Common myeloid progenitor, CD34-positive (primary cell): ENCODE data around the gene TPK1.
A peak's percentile ranks its signal among the peaks of the same experiment; 100 is the strongest.

Experiments
- CTCF ChIA-PET: fragments of 350-600 bp; sonication (Branson Sonifier 250); formaldehyde crosslinking; loops from one replicate; lab custom pipeline; 2021; ENCODE audit warnings: antibody characterized with exemption; lab: Charles Lee
- POLR2A ChIA-PET: fragments of 350-600 bp; sonication (Branson Sonifier 250); formaldehyde crosslinking; loops from one replicate; lab custom pipeline; 2021; ENCODE audit warnings: antibody characterized with exemption; lab: Charles Lee
- DNase-seq, 3 donors: peaks; one replicate each; pipeline versions ENCODE4 v3.0.0 to v3.0.0-alpha.2; 2013
- H3K27ac ChIP-seq, 2 experiments: 1 replicate in 1 of 2; 2 replicates in 1 of 2; pipeline ENCODE4 v1.7.0; 2013; ENCODE audit warnings: inconsistent platforms in 2 of 2, low read length in 2 of 2, mild to moderate bottlenecking in 2 of 2, low read depth in 1 of 2, moderate library complexity in 1 of 2; ENCODE audit not compliant: severe bottlenecking in 2 of 2, insufficient read depth in 1 of 2, poor library complexity in 1 of 2
- H3K27me3 ChIP-seq, 5 experiments: replicated peaks in 2 of 5; 1 replicate in 3 of 5; 2 replicates in 2 of 5; pipeline versions ENCODE4 v1.6.1 to v1.7.0; 2013; ENCODE audit warnings: low read length in 4 of 5, mild to moderate bottlenecking in 2 of 5, moderate library complexity in 2 of 5, inconsistent platforms in 1 of 5; ENCODE audit not compliant: insufficient read depth in 5 of 5, control insufficient read depth in 4 of 5
- H3K36me3 ChIP-seq, 4 experiments: 1 replicate in 2 of 4; 2 replicates in 2 of 4; pipeline versions ENCODE4 v1.6.1 to v1.7.0; 2013; ENCODE audit warnings: low read length in 3 of 4, control low read depth in 1 of 4, mild to moderate bottlenecking in 1 of 4; ENCODE audit not compliant: control insufficient read depth in 4 of 4, insufficient read depth in 4 of 4
- H3K4me1 ChIP-seq, 4 experiments: 1 replicate in 3 of 4; 2 replicates in 1 of 4; pipeline versions ENCODE4 v1.6.1 to v1.7.1; 2013; ENCODE audit warnings: low read length in 3 of 4, mild to moderate bottlenecking in 3 of 4, control low read depth in 1 of 4, inconsistent platforms in 1 of 4, moderate library complexity in 1 of 4; ENCODE audit not compliant: control insufficient read depth in 4 of 4, insufficient read depth in 4 of 4; ENCODE audit errors: control extremely low read depth in 1 of 4
- H3K4me3 ChIP-seq, 7 experiments: 1 replicate in 4 of 7; 2 replicates in 3 of 7; pipeline versions ENCODE4 v1.5.1 to v1.7.0; 2013; ENCODE audit warnings: mild to moderate bottlenecking in 7 of 7, low read length in 6 of 7, moderate library complexity in 6 of 7, inconsistent platforms in 2 of 7, low read depth in 2 of 7, control low read depth in 1 of 7; ENCODE audit not compliant: insufficient read depth in 4 of 7, control insufficient read depth in 1 of 7; ENCODE audit errors: extremely low read depth in 1 of 7
- H3K9me3 ChIP-seq, 5 experiments: 1 replicate in 4 of 5; 2 replicates in 1 of 5; pipeline versions ENCODE4 v1.6.1 to v1.7.1; 2013; ENCODE audit warnings: low read length in 4 of 5, mild to moderate bottlenecking in 2 of 5, inconsistent platforms in 1 of 5, low read depth in 1 of 5, moderate library complexity in 1 of 5; ENCODE audit not compliant: control insufficient read depth in 4 of 5, insufficient read depth in 2 of 5; ENCODE audit errors: control extremely low read depth in 1 of 5
- WGBS: methylation state at CpG from one replicate; pipeline ENCODE4 v1.1.5; 2013; ENCODE audit not compliant: insufficient coverage; 5-methylcytosine and 5-hydroxymethylcytosine counted together

Gene TPK1

DNA sequence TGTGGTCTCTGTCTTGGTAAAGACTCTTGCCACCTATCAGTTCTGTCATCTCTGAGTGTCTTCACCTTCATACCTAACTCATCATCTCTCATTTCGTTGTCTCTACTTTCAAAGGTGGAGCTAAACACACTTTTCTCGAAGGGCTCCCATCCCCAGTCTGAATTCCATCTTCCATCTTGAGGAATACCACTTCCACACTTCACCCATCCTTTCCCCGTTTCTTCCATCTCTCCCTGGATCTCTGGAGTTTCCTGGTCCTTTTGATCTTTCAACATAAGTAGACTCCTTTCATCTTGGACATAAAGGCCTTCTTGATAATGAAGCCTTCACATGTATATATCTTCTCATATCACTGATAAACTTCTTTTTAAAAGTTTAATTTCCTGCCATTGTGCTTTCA is 311.6 kb downstream of the TPK1 start:
- WGBS: 100% methylated on average over 3 of the region's 3 CpGs
- Histone ChIP-seq H3K36me3 (no peaks in the 10 kb centered on the region), H3K27ac (no peak overlapping the region), H3K27me3 (no peaks in the 10 kb centered on the region), H3K9me3 (no peaks in the 10 kb centered on the region), H3K4me1 (peaks cover 0 to 5% (median 0%) of the 10 kb centered on the region in 4 experiments), H3K4me3 (no peak overlapping the region)
- ChIA-PET POLR2A (no interaction called here), CTCF (no interaction called here)
- DNase-seq: no peak

DNA sequence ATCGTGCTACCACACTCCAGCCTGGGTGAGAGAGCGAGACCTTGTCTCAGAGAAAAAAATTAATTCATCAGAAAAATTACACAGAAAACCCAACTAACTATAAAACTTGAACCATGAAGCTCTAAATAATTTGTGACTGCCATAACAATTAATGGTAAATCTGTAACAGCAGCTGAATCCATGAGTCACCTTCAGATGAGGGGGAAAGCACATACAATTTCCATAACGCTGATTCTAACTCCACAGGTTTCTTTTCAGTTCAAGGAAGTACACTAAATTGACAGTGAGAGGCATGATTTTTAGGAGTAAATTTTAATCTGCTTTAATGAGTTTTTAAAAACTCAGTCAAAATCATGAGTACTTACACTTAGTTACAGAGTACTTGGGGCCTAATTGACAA is 312.2 kb downstream of the TPK1 start:
- no peak overlapping the region for H3K4me3 ChIP-seq
- H3K27ac ChIP-seq: no peak overlapping the region
- peaks cover 0 to 3% (median 0%) of the 10 kb centered on the region in 4 experiments for H3K4me1 ChIP-seq
- no peak for DNase-seq
- POLR2A ChIA-PET: no interaction called here
- H3K9me3 ChIP-seq: no peaks in the 10 kb centered on the region
- WGBS: 100% methylated on average over 3 of the region's 3 CpGs
- H3K27me3 ChIP-seq: no peaks in the 10 kb centered on the region
- H3K36me3 ChIP-seq: no peaks in the 10 kb centered on the region
- CTCF ChIA-PET: no interaction called here

GRCh38 chr7:144519925-144520324 is 315.9 kb downstream of the TPK1 start:
- H3K4me3 ChIP-seq: no peak overlapping the region
- WGBS: 90% methylated on average over 2 of the region's 4 CpGs
- CTCF ChIA-PET: no interaction called here
- POLR2A ChIA-PET: no interaction called here
- H3K4me1 ChIP-seq: peaks cover 0 to 25% (median 4%) of the 10 kb centered on the region in 4 experiments
- H3K27ac ChIP-seq: no peak overlapping the region
- no peaks in the 10 kb centered on the region for H3K36me3 ChIP-seq
- no peak for DNase-seq
- no peaks in the 10 kb centered on the region for H3K9me3 ChIP-seq
- no peaks in the 10 kb centered on the region for H3K27me3 ChIP-seq

DNA sequence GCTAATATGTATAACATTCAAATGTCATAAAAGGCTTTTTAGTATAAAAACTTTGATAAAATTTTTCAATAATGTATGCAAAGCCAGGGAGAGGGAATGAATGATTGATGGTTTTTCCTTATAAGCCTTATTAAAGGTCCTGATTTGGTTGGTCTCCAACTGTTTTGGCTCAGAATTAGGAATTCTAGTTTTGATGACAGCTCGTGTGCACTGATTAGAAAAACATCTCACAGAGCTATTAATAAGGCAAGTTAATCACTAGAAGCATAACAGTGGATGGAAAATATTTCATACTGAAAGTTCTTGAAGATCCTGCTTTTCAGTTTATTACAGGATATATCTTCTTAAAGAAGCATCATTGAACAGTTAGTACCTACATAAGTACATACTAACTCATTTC is 317.5 kb downstream of the TPK1 start:
- H3K4me1 ChIP-seq: peaks cover 9 to 40% (median 13%) of the 10 kb centered on the region in 4 experiments
- H3K9me3 ChIP-seq: no peaks in the 10 kb centered on the region
- H3K27ac ChIP-seq: no peak overlapping the region
- no peaks in the 10 kb centered on the region for H3K36me3 ChIP-seq
- no peak for DNase-seq
- WGBS: no CpG with 5 or more reads among the region's 1 CpG
- no peak overlapping the region for H3K4me3 ChIP-seq
- ChIA-PET CTCF (interaction anchor here (0.9 to 1.4 kb wide), 2 partner anchors 33 to 268 kb away, joined by 3 read pairs; no protein-coding TSS in a partner anchor), POLR2A (no interaction called here)
- H3K27me3 ChIP-seq: no peaks in the 10 kb centered on the region

- no peaks in the 10 kb centered on the region for H3K27me3 ChIP-seq
- no peak overlapping the region for H3K4me3 ChIP-seq
- ChIA-PET POLR2A (no interaction called here), CTCF (interaction anchor here (0.9 to 1.4 kb wide), 3 partner anchors 10 to 268 kb away, joined by 3 read pairs; no protein-coding TSS in a partner anchor)
- H3K36me3 ChIP-seq: no peaks in the 10 kb centered on the region
- no peak overlapping the region for H3K27ac ChIP-seq
- WGBS: 0% methylated on average over 2 of the region's 3 CpGs
- H3K9me3 ChIP-seq: no peaks in the 10 kb centered on the region
- H3K4me1 ChIP-seq: peaks cover 11 to 46% (median 14%) of the 10 kb centered on the region in 4 experiments
- DNase-seq: peak; percentile 6 to 36 (median 14)
These were observed 318.1 kb downstream of the TPK1 start for GRCh38 chr7:144517749-144518148.

GRCh38 chr7:144516729-144517525 is 318.9 kb downstream of the TPK1 start:
- ChIA-PET CTCF (interaction anchor here (1.0 to 1.1 kb wide), 3 partner anchors 9 to 271 kb away, joined by 3 read pairs; no protein-coding TSS in a partner anchor), POLR2A (no interaction called here)
- no peak for DNase-seq
- WGBS: 100% methylated on average over 2 of the region's 3 CpGs
- H3K27me3 ChIP-seq: no peaks in the 10 kb centered on the region
- no peaks in the 10 kb centered on the region for H3K9me3 ChIP-seq
- no peak overlapping the region for H3K27ac ChIP-seq
- H3K36me3 ChIP-seq: no peaks in the 10 kb centered on the region
- no peak overlapping the region for H3K4me3 ChIP-seq
- peaks cover 11 to 50% (median 15%) of the 10 kb centered on the region in 4 experiments for H3K4me1 ChIP-seq

DNA sequence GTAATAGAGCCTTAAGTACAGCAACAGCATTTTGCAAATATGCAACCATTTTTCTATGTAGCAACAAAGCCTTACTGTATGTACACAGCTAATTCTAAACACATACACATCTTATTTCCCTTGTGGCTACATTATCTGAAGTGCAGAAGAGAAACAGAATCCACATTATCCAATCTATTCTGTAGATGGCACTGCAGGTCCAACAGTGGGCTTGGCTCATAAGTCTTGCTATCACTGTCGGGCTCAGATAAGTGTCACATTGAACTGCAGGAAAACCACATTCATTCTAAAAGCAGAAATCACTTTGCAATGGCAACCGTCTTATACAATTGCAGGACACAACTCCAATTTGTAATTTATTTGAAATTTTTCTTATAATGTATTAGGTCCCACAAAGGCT is 322.5 kb downstream of the TPK1 start:
- H3K27ac ChIP-seq: no peak overlapping the region
- ChIA-PET POLR2A (no interaction called here), CTCF (interaction anchor here (0.8 to 1.1 kb wide), 2 partner anchors 16 to 37 kb away, joined by 3 read pairs; no protein-coding TSS in a partner anchor)
- H3K27me3 ChIP-seq: no peaks in the 10 kb centered on the region
- WGBS: no CpG with 5 or more reads among the region's 2 CpGs
- H3K4me1 ChIP-seq: peaks cover 11 to 51% (median 15%) of the 10 kb centered on the region in 4 experiments
- peak overlapping the region in 1 of 7 experiments; percentile 8 for H3K4me3 ChIP-seq
- no peaks in the 10 kb centered on the region for H3K36me3 ChIP-seq
- peak; percentile 87 to 95 (median 94) for DNase-seq
- no peaks in the 10 kb centered on the region for H3K9me3 ChIP-seq
